GM10847 (cell line): ENCODE results near the gene GPR15LG.

ENCODE experiments used
- POLR2A ChIP-seq: IDR thresholded peaks from 2 replicates; pipeline ENCODE4 v1.6.1; 2011; ENCODE audit not compliant: insufficient read length; ENCODE audit errors: extremely low read depth

The GPR15LG gene

GRCh38 chr10:84160663-84161362, 12.8 kb upstream of the GPR15LG start:
- no peak for TF ChIP-seq POLR2A

DNA sequence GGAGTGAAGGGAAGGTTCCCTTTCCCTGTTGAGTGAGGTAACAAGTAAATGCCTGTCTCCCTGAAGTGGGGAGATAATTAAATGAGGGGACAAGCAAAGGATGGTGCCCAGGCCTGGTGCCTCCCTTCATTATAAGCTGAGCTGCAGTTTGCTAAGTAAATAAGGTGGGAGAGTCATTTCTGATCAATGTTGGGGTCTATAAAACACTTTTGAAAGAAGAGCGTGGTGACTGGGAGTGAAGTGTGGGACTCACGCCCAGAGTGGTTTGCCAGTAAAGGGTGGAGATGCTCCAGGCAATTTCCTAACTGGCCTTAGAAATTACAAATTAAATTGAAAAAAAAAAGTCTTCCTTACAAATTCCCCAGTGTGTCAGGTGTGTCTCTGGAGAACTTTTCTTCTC, 9.6 kb upstream of the GPR15LG start:
- TF ChIP-seq POLR2A, result no peak

DNA sequence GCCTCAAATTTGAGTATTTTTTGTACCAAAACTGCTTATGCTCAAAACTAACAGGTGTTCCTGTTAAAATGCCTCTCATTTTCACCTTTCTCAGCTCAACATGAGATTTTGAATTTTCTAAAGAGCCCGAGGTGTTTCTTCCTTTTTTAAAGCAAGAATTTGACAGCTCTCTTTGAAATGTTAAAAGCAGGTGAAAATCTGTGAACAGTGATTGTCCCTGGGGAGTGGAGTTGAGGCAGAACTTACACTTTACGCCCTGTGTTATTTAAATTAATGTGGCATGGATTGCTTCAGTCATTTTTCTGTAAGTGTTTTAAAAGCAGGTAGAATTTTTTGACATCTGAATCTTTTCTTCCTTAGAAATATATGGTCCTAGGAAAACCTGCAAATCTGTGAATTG, 9.2 kb upstream of the GPR15LG start:
- no peak for TF ChIP-seq POLR2A

DNA sequence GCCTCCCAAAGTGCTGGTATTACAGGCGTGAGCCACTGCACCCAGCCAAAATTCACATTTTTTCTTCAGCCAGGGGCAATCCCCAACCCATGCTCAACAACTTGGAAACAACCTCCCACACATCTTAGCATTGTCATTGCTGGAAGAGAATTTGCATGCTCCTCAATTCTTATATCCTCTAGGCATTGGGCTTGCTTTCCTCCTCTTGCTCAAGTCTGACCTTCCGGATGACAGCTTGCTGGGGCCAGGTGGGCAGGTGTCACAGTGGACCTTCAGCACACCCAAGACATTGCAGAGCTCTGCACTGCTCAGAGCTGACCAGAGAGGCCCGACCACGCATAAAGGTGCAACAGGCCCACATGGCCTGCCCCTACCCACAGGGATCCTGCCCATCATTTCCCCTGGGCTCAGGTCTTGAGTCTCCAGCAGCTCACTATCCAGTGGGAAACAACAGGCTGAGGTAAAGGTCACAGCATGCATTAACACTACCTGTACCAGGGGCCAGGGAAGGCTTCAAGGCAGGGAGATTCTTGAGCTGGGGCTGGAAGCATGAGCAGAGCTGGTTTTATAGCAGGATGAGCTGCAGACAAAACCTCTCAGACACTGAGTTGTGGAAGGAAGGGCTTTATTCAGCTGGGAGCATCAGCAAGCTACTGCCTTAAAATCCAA, 6.8 kb upstream of the GPR15LG start:
- no peak for TF ChIP-seq POLR2A

DNA sequence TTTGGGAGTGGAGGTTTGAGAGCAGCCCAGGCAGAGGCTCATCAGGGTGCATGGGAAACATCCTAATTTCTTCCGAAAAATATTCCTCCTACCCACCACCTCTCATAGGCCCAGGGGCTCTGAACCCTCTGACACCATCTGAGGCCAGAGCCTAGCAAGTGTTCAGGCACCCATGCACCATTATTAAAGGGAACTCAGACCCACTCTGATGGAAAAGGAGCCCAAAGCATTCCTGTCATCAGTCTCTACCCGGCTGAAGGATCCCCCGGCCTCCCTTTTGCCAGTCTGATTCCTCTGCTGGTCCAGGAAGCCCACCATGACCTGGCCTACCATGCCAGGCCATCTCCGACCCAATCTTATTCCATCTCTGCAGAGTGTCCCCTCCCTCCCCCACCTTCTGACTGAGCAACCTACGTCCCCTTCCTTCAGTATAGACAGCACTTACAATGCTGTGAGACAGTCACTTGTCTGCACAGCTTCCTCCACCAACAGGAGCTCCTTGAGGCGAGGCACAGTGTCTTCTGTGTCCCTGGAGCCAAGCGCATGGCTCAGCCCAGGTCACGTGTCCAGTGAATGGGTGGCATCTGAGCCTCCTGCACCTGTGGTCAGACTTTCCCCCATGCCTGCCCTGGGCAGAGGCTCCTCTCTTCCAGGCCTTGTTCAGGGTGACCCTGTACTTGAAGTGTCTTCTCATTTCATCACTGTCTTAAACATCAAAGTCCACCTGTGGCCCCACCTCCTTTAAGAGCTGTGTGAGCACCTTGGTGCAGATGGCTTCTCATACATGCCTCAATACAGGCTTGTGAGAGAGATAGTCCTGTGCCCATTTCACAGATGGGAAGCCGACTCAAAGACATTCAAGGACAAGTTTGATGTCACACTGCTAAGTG, 889 bp upstream of the GPR15LG start:
- no peak for TF ChIP-seq POLR2A

GRCh38 chr10:84175436-84175835, 1.8 kb downstream of the GPR15LG start:
- TF ChIP-seq POLR2A, result no peak

DNA sequence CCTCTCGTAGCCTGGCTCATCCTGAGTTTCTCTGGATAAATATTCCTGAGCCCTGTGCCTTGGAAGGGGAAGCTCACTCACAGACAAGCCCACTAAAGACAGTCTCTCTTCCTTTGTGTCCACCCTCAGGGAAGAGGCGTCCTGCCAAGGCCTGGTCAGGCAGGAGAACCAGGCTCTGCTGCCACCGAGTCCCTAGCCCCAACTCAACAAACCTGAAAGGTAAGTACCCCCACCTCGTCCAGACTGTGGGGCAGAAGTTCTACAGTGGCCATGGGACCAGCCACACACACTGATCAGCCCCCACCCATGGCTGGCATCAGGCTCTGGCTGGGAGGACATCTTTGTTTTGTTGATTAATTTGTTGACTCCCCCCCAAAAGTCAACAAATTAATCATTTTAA, 2.8 kb downstream of the GPR15LG start:
- no peak for TF ChIP-seq POLR2A

GRCh38 chr10:84176836-84177474, 3.4 kb downstream of the GPR15LG start:
- TF ChIP-seq POLR2A, result no peak

DNA sequence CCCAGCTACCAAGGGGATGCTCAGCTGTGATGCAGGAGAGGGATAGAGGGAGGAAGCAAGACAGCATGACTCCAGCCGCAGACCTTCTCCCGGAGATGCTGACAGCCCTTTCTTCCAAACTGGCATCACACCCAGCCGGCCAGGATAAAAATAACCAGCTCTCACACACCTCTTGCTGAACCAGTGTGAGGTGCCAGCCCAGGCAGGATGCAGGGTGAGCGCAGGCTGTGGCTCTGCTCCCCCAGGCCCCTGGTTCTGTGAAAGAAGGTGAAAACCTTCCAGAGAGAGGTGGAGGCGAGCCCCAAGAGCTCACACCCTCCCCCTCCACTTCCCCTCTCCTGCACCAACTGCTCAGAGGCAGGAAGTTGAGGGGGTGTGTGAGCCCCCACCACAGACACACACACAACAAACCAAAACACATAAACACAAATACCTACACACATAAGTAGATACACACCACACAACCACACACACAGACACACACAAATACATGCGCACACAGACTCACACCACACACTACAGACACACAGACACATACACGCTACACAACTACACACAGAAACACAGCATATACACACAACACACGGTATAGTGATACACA, 4.0 kb downstream of the GPR15LG start:
- TF ChIP-seq POLR2A, result no peak

GRCh38 chr10:84178160-84178609, 4.6 kb downstream of the GPR15LG start:
- TF ChIP-seq POLR2A, result no peak

DNA sequence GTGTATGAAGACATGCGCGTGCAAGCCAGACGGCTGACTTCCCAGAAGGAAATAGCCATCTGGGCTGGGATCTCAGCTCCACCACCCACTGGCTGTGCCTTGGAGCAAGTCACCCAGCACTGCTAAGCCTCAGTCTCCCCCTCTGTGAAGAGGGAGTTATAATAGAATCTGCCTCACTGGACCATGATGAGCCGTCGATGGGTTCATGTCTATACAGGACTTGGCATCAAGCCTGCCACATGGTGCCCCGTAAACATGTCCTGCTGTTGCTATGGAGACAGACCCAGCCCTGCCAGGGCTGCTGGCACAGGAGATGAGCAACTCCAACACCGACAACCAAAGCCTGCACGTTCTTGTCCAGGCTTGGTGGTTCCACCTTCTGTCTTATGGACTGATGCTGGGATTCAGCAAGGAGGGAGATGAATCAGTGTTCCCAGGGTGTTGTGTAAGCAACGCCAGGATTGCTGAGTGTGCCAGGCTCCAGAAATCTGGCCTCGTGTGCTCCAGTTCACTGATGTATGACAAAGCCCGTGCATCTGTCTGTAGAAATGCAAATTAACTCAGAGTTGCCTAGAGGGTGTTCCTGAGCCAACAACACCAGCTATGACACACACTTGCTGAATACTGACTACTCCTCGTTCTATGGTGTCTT, 5.6 kb downstream of the GPR15LG start:
- TF ChIP-seq POLR2A, result no peak

GRCh38 chr10:84181631-84182030, 8.0 kb downstream of the GPR15LG start:
- TF ChIP-seq POLR2A, result no peak

- no peak for TF ChIP-seq POLR2A
Observed at GRCh38 chr10:84184517-84184916, 10.9 kb downstream of the GPR15LG start.

DNA sequence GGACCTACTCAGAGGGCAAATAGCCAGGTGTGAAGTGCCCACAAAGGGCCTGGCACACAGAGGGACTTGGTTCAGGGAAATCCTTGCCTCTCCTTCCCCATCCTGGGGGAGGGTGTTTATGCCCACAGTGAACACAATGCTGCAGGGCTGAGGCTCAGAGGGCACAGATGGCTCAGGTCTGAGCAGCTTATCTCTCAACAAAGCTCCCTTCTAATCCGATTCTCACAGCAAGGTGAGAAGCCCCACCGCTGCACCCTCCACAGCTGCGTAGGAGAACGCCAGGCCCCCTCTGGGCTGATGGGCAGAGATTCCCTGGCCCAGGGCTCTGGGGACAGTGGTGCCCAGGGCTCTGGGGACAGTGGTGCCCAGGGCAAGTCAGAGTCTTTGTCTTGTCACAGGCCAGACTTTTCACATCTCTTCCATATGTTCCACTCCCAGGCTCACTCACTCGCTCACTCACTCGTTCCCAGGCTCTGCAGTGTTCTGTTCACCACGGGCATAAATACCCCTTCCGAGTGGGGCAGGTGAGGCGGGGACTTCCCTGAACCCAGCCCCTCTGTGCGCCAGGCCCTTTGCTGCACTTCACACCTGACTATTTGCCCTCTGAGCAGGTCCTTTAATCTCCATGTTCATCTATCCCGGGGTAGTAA, 12.1 kb downstream of the GPR15LG start:
- TF ChIP-seq POLR2A, result no peak
